Spleen (tissue), 11 donors: ENCODE results near the gene MAN1C1. TPM values are rescaled to one million over a fixed set of nuclear protein-coding genes. Genes with fewer than 3 reads are reported as not detected.
A peak's percentile ranks its signal among the peaks of the same experiment; 100 is the strongest.

Experiments used
- DNase-seq: peaks from one replicate; pipeline ENCODE4 v3.0.0-alpha.2; 2020
- H3K27ac ChIP-seq, 8 donors: fragments of 200-600 bp; sonication (generic) in 7 of 8; 1 replicate in 4 of 8; 2 replicates in 4 of 8; pipeline versions ENCODE4 v1.5.0 to v1.8.0; 2016 to 2021; ENCODE audit warnings: inconsistent platforms in 4 of 8, mild to moderate bottlenecking in 4 of 8, moderate library complexity in 1 of 8
- H3K27me3 ChIP-seq, 7 donors: fragments of 200-600 bp; sonication (generic) in 6 of 7; replicated peaks in 1 of 7; 1 replicate in 4 of 7; 2 replicates in 3 of 7; pipeline versions ENCODE4 v1.5.0 to v1.8.0; 2016 to 2021; ENCODE audit warnings: inconsistent platforms in 3 of 7, mild to moderate bottlenecking in 1 of 7
- H3K36me3 ChIP-seq, 6 donors: fragments of 200-600 bp; sonication (generic) in 5 of 6; 1 replicate in 4 of 6; 2 replicates in 2 of 6; pipeline versions ENCODE4 v1.5.0 to v1.8.0; 2016 to 2021; ENCODE audit warnings: inconsistent platforms in 2 of 6
- H3K4me1 ChIP-seq, 6 donors: fragments of 200-600 bp; sonication (generic) in 5 of 6; 1 replicate in 3 of 6; 2 replicates in 3 of 6; pipeline versions ENCODE4 v1.5.0 to v1.8.0; 2016 to 2021; ENCODE audit warnings: inconsistent platforms in 3 of 6
- H3K4me3 ChIP-seq, 8 donors: fragments of 200-600 bp; sonication (generic) in 7 of 8; 1 replicate in 4 of 8; 2 replicates in 4 of 8; pipeline versions ENCODE4 v1.5.0 to v1.8.0; 2016 to 2021; ENCODE audit warnings: inconsistent platforms in 4 of 8, mild to moderate bottlenecking in 4 of 8, moderate library complexity in 2 of 8
- H3K9me3 ChIP-seq, 8 donors: fragments of 200-600 bp; sonication (generic) in 7 of 8; 1 replicate in 4 of 8; 2 replicates in 4 of 8; pipeline versions ENCODE4 v1.5.0 to v1.8.0; 2016 to 2021; ENCODE audit warnings: inconsistent platforms in 4 of 8
- POLR2A ChIP-seq, 3 donors: fragments of 450-650 bp; IDR thresholded peaks; one replicate each; pipeline ENCODE4 v1.5.1; 2017; ENCODE audit warnings: antibody characterized with exemption in 3 of 3, mild to moderate bottlenecking in 1 of 3
- POLR2AphosphoS5 ChIP-seq, 3 donors: sonication (generic); formaldehyde crosslinking; IDR thresholded peaks; one replicate each; pipeline ENCODE4 v1.5.1; 2017; ENCODE audit warnings: antibody characterized with exemption in 3 of 3
- whole genome bisulfite sequencing, 5 donors: extraction: QIAGEN DNeasy Blood & Tissue Kit in 3 of 5; methylation state at CpG; one replicate each; pipeline versions ENCODE4 v1.1.5 to v1.1.7; 2013 to 2018; 5-methylcytosine and 5-hydroxymethylcytosine counted together
- intact Hi-C: fragments of 100-400 bp; cut with DNase I; formaldehyde crosslinking; loops from one replicate; pipeline ENCODE4 v1.15.0; 2023; ENCODE audit warnings: low total_unique reads
- polyA plus RNA-seq, 3 donors: library from polyadenylated mRNA; stranded (reverse); fragments of 200-250 nt; gene quantifications; one replicate each; pipeline ENCODE4 v1.2.1, GENCODE V29; 2013
- total RNA-seq, 7 donors: library from RNA; depleted of rRNA in 3 of 7; stranded (reverse); fragments of >200 nt in 3 of 7; fragmentation: NEBNext Ultra II Directional in 4 of 7; extraction: Animal tissue kit (Norgen Biotek cat#: 25700) in 4 of 7; gene quantifications; one replicate each; pipeline versions ENCODE4 v1.1.0 to v1.2.1, GENCODE V29; 2016 to 2021
- TF ChIP-seq, protein P1 (sequence below), 11 experiments: fragments of 200-600 bp in 7 of 11; fragments of 450-650 bp in 4 of 11; sonication (generic) in 4 of 11; IDR thresholded peaks in 8 of 11; conservative IDR thresholded peaks in 3 of 11; 1 replicate in 7 of 11; 2 replicates in 4 of 11; pipeline versions ENCODE4 v1.4.0 to v1.8.0; 2016 to 2021; ENCODE audit warnings: antibody characterized with exemption in 11 of 11, inconsistent platforms in 4 of 11, mild to moderate bottlenecking in 1 of 11
- donor health status: healthy with polysubstance abuse.
- donor health status: DM: no; HTN: no; CAD: no; lungs with moderate emphysema.
- donor health status: DM: no; HTN: no; CAD: no.
- donor health status: Bipolar disorder and iron deficiency.
- donor health status: healthy.
- donor health status: DM: no; HTN: no; CAD: no.
- donor health status: DM: yes; HTN: yes; CAD: no.

MAN1C1 gene
- total and polyA plus RNA-seq, 10 donors, result 4.6 to 54.3 (median 41.1) TPM

DNA sequence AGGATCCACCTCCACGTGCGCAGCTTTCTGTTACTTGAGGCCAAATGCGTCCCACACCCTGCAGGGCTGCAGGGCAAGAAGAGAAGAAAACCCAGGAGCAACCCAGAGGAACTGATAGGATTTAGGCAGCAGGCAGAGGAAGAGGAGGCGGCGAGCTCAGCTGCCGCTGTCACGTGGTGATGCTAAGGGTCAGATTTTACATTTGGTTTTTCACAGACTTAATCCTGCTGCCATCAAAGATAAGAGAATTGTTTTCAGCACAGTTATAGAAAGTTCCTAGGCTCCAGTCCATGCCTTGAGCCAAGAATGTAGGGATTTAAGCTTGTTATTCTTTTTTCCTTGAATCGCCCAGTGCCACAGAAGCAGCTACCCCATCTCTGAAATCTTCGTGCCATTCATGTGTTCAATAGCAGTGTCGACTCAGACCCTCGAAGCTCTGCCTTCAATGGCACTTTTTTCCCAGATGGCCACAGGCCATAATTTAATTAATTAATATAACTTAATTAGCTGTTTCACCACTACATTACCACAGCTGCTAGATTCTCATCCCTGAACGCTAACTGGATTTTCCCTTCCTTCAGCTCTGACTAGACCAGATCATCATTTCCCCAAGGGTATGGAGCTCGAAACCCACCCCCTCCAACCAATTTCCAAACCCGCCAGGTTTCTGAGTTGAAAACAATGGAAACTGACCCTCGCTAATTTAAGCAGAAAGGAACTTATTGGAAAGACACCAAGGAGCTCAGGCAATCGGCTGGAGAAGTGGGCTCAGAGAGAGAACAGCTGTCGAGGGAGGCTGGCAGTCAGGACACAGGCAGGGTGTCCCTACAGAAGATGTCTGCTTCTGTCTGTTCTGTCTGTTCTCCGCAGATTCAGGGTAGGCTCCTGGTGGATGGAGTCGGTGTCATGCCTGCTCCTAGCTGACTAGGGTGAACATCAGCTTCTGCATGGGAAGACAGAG is 37.0 kb upstream of the MAN1C1 start:
- no peak overlapping the region for H3K27ac ChIP-seq
- no peak for TF ChIP-seq POLR2AphosphoS5 (IDR thresholded peaks at IDR 0.05)
- TF ChIP-seq, protein P1, sequence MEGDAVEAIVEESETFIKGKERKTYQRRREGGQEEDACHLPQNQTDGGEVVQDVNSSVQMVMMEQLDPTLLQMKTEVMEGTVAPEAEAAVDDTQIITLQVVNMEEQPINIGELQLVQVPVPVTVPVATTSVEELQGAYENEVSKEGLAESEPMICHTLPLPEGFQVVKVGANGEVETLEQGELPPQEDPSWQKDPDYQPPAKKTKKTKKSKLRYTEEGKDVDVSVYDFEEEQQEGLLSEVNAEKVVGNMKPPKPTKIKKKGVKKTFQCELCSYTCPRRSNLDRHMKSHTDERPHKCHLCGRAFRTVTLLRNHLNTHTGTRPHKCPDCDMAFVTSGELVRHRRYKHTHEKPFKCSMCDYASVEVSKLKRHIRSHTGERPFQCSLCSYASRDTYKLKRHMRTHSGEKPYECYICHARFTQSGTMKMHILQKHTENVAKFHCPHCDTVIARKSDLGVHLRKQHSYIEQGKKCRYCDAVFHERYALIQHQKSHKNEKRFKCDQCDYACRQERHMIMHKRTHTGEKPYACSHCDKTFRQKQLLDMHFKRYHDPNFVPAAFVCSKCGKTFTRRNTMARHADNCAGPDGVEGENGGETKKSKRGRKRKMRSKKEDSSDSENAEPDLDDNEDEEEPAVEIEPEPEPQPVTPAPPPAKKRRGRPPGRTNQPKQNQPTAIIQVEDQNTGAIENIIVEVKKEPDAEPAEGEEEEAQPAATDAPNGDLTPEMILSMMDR (IDR thresholded peaks at IDR 0.05 in 8 of 11, conservative IDR thresholded peaks at IDR 0.05 in 3 of 11), result no peak
- no peak for TF ChIP-seq POLR2A (IDR thresholded peaks at IDR 0.05)
- peak; percentile 34 for DNase-seq

DNA sequence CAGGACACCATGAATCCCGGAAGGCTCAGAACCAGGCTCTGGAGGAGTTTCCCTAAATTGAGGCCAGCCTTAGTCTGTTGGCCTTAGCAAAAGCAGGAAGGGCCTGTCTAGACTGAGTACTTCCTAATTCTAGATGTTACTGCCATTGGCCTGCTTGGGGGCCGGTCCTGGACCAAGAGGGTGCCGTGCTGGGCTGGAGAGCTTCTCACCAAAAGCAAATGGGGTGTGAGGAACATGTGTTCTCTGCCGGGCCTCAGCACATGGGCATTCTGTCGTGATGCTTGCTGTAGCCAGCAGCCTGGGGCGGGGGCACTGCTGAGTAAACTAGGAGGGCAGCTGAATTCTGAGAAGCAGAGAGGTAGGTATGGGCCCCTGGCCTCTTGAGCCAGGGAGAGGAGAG is 35.7 kb upstream of the MAN1C1 start:
- no peaks in the 10 kb centered on the region for H3K9me3 ChIP-seq
- WGBS, 5 donors, result 54 to 73% (median 64%) methylated on average over 6 of the region's 6 CpGs
- H3K4me3 ChIP-seq, result no peak overlapping the region
- intact Hi-C loops, result no loop called here
- H3K27ac ChIP-seq, result no peak overlapping the region
- DNase-seq, result peak; percentile 65
- peaks cover 0 to 16% (median 6%) of the 10 kb centered on the region in 6 donors for H3K4me1 ChIP-seq
- H3K36me3 ChIP-seq, result no peaks in the 10 kb centered on the region
- TF ChIP-seq POLR2AphosphoS5 (IDR thresholded peaks at IDR 0.05) (no peak), POLR2A (IDR thresholded peaks at IDR 0.05) (no peak)
- TF ChIP-seq, protein P1 (IDR thresholded peaks at IDR 0.05 in 8 of 11, conservative IDR thresholded peaks at IDR 0.05 in 3 of 11), result no peak
- no peaks in the 10 kb centered on the region for H3K27me3 ChIP-seq

More for the DNA sequence above, 37.0 kb upstream of the MAN1C1 start:
- Histone ChIP-seq H3K4me3 (no peak overlapping the region), H3K27me3 (no peaks in the 10 kb centered on the region), H3K4me1 (peaks cover 0 to 4% (median 0%) of the 10 kb centered on the region in 6 donors), H3K36me3 (no peaks in the 10 kb centered on the region), H3K9me3 (no peaks in the 10 kb centered on the region)
- WGBS, 5 donors, result 84 to 91% (median 90%) methylated on average over 19 of the region's 19 CpGs
- intact Hi-C loops, result no loop called here

DNA sequence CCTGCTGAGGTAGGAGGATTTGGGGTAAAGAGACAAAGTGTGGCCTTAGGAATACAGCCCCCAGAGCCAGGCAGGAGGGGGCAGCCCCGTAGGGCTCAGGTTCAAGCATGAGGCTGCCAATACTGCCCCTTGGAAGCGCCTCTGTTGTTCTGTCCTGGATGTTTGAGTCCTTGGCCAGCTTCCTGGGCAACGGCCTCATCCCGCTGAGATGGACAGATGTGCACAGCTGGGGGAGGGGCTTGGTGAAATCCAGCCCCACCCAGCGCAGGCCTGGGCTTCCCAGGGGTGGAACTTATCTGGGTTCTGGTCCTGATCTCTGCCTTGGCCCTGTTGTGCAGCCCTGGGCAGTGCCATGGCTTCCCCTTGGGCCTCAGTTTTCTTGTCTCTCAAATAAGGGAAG is 34.8 kb upstream of the MAN1C1 start:
- DNase-seq, result peak; percentile 59
- Histone ChIP-seq H3K4me3 (no peak overlapping the region), H3K27ac (no peak overlapping the region), H3K36me3 (no peaks in the 10 kb centered on the region), H3K9me3 (no peaks in the 10 kb centered on the region), H3K27me3 (no peaks in the 10 kb centered on the region), H3K4me1 (peaks cover 0 to 22% (median 6%) of the 10 kb centered on the region in 6 donors)
- 56 to 87% (median 64%) methylated on average over 4 to 5 of the region's 5 CpGs for WGBS, 5 donors
- TF ChIP-seq, protein P1 (IDR thresholded peaks at IDR 0.05 in 8 of 11, conservative IDR thresholded peaks at IDR 0.05 in 3 of 11), result no peak
- peak in 1 of 3 donors; percentile 11 for TF ChIP-seq POLR2AphosphoS5 (IDR thresholded peaks at IDR 0.05)
- no peak for TF ChIP-seq POLR2A (IDR thresholded peaks at IDR 0.05)
- intact Hi-C loops, result no loop called here
